BJ (cell line): ENCODE results near the gene UBE3C. TPM values are rescaled to one million over a fixed set of nuclear protein-coding genes. Genes with fewer than 3 reads are reported as not detected.
"Not testable (repeated sequence)": the region's sequence is repeated elsewhere in the genome, so short reads cannot be mapped to it uniquely, and the experiment has no call there.

Experiments
- CTCF ChIA-PET: fragments of 350-600 bp; formaldehyde crosslinking; extraction: SDS; loops from one replicate; lab custom pipeline; 2021; ENCODE audit warnings: antibody characterized with exemption, inconsistent platforms; lab: Yijun Ruan, JAX
- POLR2A ChIA-PET: fragments of 300-600 bp; sonication (Branson Sonifier 250); formaldehyde crosslinking; extraction: SDS; loops from one replicate; lab custom pipeline; 2021; ENCODE audit warnings: antibody characterized with exemption; lab: Charles Lee
- DNase-seq: peaks from one replicate; pipeline ENCODE4 v3.0.0-alpha.2; 2011; ENCODE audit warnings: low read depth
- H3K27me3 ChIP-seq: 2 replicates; pipeline ENCODE4 v1.6.0; 2011; ENCODE audit warnings: low read length; ENCODE audit not compliant: control insufficient read depth, insufficient read depth
- H3K36me3 ChIP-seq: 2 replicates; pipeline ENCODE4 v1.5.1; 2011; ENCODE audit warnings: low read length; ENCODE audit not compliant: control insufficient read depth, insufficient read depth
- H3K4me3 ChIP-seq: 2 replicates; pipeline ENCODE4 v1.5.1; 2011; ENCODE audit warnings: low read depth, mild to moderate bottlenecking, control low read depth, low read length
- CTCF ChIP-seq: IDR thresholded peaks from 2 replicates; pipeline ENCODE4 v1.5.1; 2011; ENCODE audit warnings: low read depth, mild to moderate bottlenecking, control low read depth, inconsistent platforms, low read length, moderate library complexity; ENCODE audit not compliant: insufficient read depth
- polyA plus RNA-seq: library from polyadenylated mRNA; depleted of rRNA; stranded (reverse); fragments of >200 nt; gene quantifications from 2 replicates; pipeline ENCODE4 v1.2.3, GENCODE V29; 2011

Gene UBE3C
- polyA plus RNA-seq, 1 experiment = 50.0 TPM

DNA sequence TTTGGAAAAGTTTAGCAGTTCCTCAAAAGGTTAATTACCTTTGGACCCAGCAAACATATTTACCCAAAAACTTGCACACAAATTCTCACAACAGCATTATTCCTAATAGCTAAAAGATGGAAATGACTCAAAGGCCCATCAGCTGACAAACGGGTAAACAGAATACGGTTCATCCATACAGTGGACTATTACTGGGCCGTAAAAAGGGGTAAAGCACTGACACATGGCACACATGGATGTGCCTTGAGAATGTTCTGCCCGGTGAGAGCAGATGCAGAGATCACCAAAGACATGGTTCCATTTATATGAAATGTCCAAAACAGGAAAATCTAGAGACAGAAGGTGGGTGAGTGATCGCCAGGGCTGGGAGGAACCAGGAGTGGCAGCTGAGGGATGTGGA lies 102.9 kb downstream of the UBE3C start:
- Histone ChIP-seq H3K36me3 (peaks cover 4% of the 10 kb centered on the region), H3K27me3 (no peaks in the 10 kb centered on the region), H3K4me3 (no peak overlapping the region)
- POLR2A ChIA-PET = no interaction called here
- CTCF ChIA-PET = interaction anchor here (2.5 to 3.0 kb wide), 2 partner anchors 8 to 32 kb away, joined by 7 to 16 read pairs; no protein-coding TSS in a partner anchor
- no peak for TF ChIP-seq CTCF
- DNase-seq = no peak

GRCh38 chr7:157244516-157245294 lies 106.0 kb downstream of the UBE3C start:
- no peak for DNase-seq
- POLR2A ChIA-PET = no interaction called here
- CTCF ChIA-PET = interaction anchor here (0.8 to 2.5 kb wide), 3 partner anchors 10 to 29 kb away, joined by 4 to 8 read pairs (median 4); no protein-coding TSS in a partner anchor
- Histone ChIP-seq H3K27me3 (no peaks in the 10 kb centered on the region), H3K36me3 (peaks cover 4% of the 10 kb centered on the region; the same call in 1 of the 2 replicates), H3K4me3 (no peak overlapping the region)
- no peak for TF ChIP-seq CTCF

DNA sequence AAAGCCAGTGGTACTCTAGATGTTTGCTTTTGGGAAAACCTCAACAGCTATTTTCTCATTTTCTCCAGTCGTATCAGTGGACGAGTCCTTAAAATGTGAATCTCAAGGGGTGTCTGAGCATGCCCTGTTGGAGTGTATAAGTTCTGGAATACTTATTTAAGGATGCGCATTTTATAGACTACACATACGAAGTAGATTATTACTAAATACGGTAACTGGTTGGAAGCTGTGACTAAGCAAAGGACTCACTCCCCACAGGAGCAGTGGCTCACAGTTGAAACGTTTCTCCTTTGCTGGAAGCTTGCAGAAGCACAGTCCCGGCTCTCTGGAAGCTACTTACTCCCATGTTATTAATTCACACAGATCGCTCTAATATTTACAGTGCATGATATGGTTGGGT lies 107.3 kb downstream of the UBE3C start:
- no peak for DNase-seq
- no peaks in the 10 kb centered on the region for H3K27me3 ChIP-seq
- peaks cover 2% of the 10 kb centered on the region; the same call in 1 of the 2 replicates for H3K36me3 ChIP-seq
- H3K4me3 ChIP-seq = no peak overlapping the region
- TF ChIP-seq CTCF = no peak
- POLR2A ChIA-PET = no interaction called here
- CTCF ChIA-PET = interaction anchor here (1.2 to 2.5 kb wide), 2 partner anchors 12 to 28 kb away, joined by 4 to 8 read pairs; no protein-coding TSS in a partner anchor

- H3K4me3 ChIP-seq = no peak overlapping the region
- no peak for DNase-seq
- CTCF ChIA-PET = interaction anchor here (0.9 to 2.9 kb wide), 4 partner anchors 7 to 282 kb away, joined by 3 to 16 read pairs (median 5); no protein-coding TSS in a partner anchor
- peaks cover 2% of the 10 kb centered on the region; the same call in 1 of the 2 replicates for H3K36me3 ChIP-seq
- TF ChIP-seq CTCF = no peak
- POLR2A ChIA-PET = no interaction called here
- H3K27me3 ChIP-seq = no peaks in the 10 kb centered on the region
These were observed 109.9 kb downstream of the UBE3C start for GRCh38 chr7:157248659-157249058.

DNA sequence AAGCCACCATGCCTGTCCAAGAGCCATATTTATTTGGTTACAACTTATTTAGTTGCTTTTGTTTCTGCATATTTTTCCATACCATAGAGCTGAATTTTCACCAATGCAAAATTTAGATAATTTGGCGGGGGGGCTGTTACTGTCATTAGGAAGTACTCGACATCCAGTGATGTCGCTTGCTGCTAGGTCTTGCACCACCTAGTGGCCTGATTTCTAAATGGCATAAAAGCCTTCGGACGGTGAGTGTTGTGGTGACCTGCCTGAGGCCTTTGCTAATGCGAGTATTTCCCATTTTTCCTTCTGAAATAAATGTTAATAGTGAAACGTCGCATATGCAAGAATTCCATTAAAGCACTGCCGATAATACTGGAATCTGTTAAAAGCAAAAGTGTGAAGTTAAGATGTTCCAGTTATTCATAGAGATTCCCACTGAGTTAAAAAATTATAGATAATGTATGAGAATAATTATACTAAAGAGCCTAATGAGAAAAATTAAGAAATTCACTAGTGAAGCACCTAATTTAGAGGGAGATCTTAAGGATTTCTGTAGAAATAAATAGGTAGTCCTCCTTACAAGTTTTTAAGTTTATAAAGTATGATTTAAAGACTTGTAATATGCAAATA lies 112.0 kb downstream of the UBE3C start:
- CTCF ChIA-PET = interaction anchor here (0.8 to 2.9 kb wide), 12 partner anchors 9 to 283 kb away, joined by 3 to 16 read pairs (median 4); no protein-coding TSS in a partner anchor
- Histone ChIP-seq H3K27me3 (no peaks in the 10 kb centered on the region), H3K4me3 (no peak overlapping the region), H3K36me3 (peaks cover 7% of the 10 kb centered on the region)
- POLR2A ChIA-PET = no interaction called here
- DNase-seq = no peak
- TF ChIP-seq CTCF = peak; percentile 86

DNA sequence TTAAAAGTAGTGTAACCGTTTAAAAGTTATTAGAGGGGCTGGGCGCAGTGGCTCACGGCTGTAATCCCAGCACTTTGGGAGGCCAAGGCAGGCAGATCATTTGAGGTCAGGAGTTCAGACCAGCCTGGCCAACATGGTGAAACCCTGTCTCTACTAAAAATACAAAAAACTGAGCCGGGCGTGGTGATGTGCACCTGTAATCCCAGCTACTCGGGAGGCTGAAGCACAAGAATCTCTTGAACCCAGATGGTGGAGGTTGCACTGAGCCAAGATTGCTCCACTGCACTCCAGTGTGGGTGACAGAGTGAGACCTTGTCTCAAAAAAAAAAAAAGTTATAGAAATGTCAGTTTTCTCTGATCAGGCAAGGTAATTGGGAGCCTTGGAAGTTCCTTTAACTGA lies 113.1 kb downstream of the UBE3C start:
- DNase-seq, H3K36me3 ChIP-seq, H3K4me3 ChIP-seq, POLR2A ChIA-PET, H3K27me3 ChIP-seq: not testable (repeated sequence)
- CTCF ChIA-PET = interaction anchor here (0.6 to 1.3 kb wide), 6 partner anchors 9 to 283 kb away, joined by 3 to 5 read pairs (median 3); no protein-coding TSS in a partner anchor
